ENCODE measurements around the gene PIK3R2.
"Not testable (repeated sequence)": the region's sequence is repeated elsewhere in the genome, so short reads cannot be mapped to it uniquely, and the experiment has no call there.

PIK3R2 gene

GRCh38 chr19:18205200-18205892, 52.4 kb downstream of the PIK3R2 start:
- Histone ChIP-seq H3K14ac (ENCODE audit: low read length) (peak overlapping the region; percentile 82), H3K27ac (ENCODE audit: low read depth, low read length) (peak overlapping the region; percentile 89), H3K4me2 (ENCODE audit: low read length) (peak overlapping the region; percentile 97), H3K4ac (ENCODE audit: low read depth, low read length) (peak overlapping the region; percentile 73), H3K4me3 (ENCODE audit: low read depth, low read length) (peak overlapping the region; percentile 70), H3K79me1 (ENCODE audit: low read length) (peaks cover 8% of the 10 kb centered on the region), H3K23ac (ENCODE audit: low read length) (no peak overlapping the region), H2BK120ac (ENCODE audit: insufficient read depth, low read length, poor library complexity) (peak overlapping the region; percentile 81), H3K4me1 (ENCODE audit: control insufficient read depth in 1 of 2, insufficient read depth in 2 of 2, low read length in 2 of 2) (peaks cover 9 to 12% of the 10 kb centered on the region in 2 experiments), H3K9me3 (ENCODE audit: insufficient read depth, low read depth, low read length) (peaks cover 7% of the 10 kb centered on the region), H3K27me3 (ENCODE audit: insufficient read depth, low read length) (no peaks in the 10 kb centered on the region), H2AK5ac (ENCODE audit: low read length) (no peak overlapping the region), H2AFZ (ENCODE audit: insufficient read depth, low read length, poor library complexity) (peak overlapping the region; percentile 78), H2BK5ac (ENCODE audit: low read depth, low read length, poor library complexity) (peak overlapping the region; percentile 91), H3K9ac (ENCODE audit: low read length) (peak overlapping the region; percentile 84), H2BK12ac (ENCODE audit: low read length) (no peak overlapping the region), H3K18ac (ENCODE audit: low read length) (peak overlapping the region; percentile 95), H4K12ac (ENCODE audit: low read depth, low read length) (peak overlapping the region; percentile 92), H4K91ac (ENCODE audit: low read depth, low read length) (peak overlapping the region; percentile 75), H4K8ac (ENCODE audit: low read depth, low read length) (peak overlapping the region; percentile 91), H3K36me3 (ENCODE audit: control insufficient read depth in 1 of 2, insufficient read depth in 2 of 2, low read length in 2 of 2) (no peaks in the 10 kb centered on the region), H3K79me2 (ENCODE audit: control insufficient read depth, insufficient read depth, low read length, poor library complexity) (peaks cover 3% of the 10 kb centered on the region)
- WGBS (ENCODE audit: extremely low coverage, insufficient coverage, insufficient read length): no CpG with 5 or more reads among the region's 36 CpGs
- peak; percentile 37 to 65 for DNase-seq

- Histone ChIP-seq H3K14ac (ENCODE audit: low read length) (no peak overlapping the region), H3K36me3 (ENCODE audit: control insufficient read depth in 1 of 2, insufficient read depth in 2 of 2, low read length in 2 of 2) (no peaks in the 10 kb centered on the region), H3K79me1 (ENCODE audit: low read length) (peaks cover 8% of the 10 kb centered on the region), H3K79me2 (ENCODE audit: control insufficient read depth, insufficient read depth, low read length, poor library complexity) (peaks cover 3% of the 10 kb centered on the region), H3K4me1 (ENCODE audit: control insufficient read depth in 1 of 2, insufficient read depth in 2 of 2, low read length in 2 of 2) (peaks cover 9 to 12% of the 10 kb centered on the region in 2 experiments), H3K27ac (ENCODE audit: low read depth, low read length) (no peak overlapping the region), H3K4me3 (ENCODE audit: low read depth, low read length) (no peak overlapping the region), H3K4ac (ENCODE audit: low read depth, low read length) (no peak overlapping the region), H3K23ac (ENCODE audit: low read length) (no peak overlapping the region), H3K4me2 (ENCODE audit: low read length) (peak overlapping the region; percentile 97), H3K9me3 (ENCODE audit: insufficient read depth, low read depth, low read length) (peaks cover 7% of the 10 kb centered on the region), H4K91ac (ENCODE audit: low read depth, low read length) (peak overlapping the region; percentile 0), H4K8ac (ENCODE audit: low read depth, low read length) (peak overlapping the region; percentile 1), H2BK120ac (ENCODE audit: insufficient read depth, low read length, poor library complexity) (no peak overlapping the region), H2BK5ac (ENCODE audit: low read depth, low read length, poor library complexity) (no peak overlapping the region), H3K18ac (ENCODE audit: low read length) (no peak overlapping the region), H2AK5ac (ENCODE audit: low read length) (no peak overlapping the region), H3K9ac (ENCODE audit: low read length) (no peak overlapping the region), H3K27me3 (ENCODE audit: insufficient read depth, low read length) (no peaks in the 10 kb centered on the region), H4K12ac (ENCODE audit: low read depth, low read length) (no peak overlapping the region), H2AFZ (ENCODE audit: insufficient read depth, low read length, poor library complexity) (no peak overlapping the region), H2BK12ac (ENCODE audit: low read length) (no peak overlapping the region)
- no CpG with 5 or more reads among the region's 12 CpGs for WGBS (ENCODE audit: extremely low coverage, insufficient coverage, insufficient read length)
- DNase-seq: no peak
Observed at GRCh38 chr19:18206018-18206417, 53.1 kb downstream of the PIK3R2 start.

- Histone ChIP-seq H3K18ac (ENCODE audit: low read length) (no peak overlapping the region), H3K9me3 (ENCODE audit: insufficient read depth, low read depth, low read length) (peaks cover under 1% of the 10 kb centered on the region), H3K27ac (ENCODE audit: low read depth, low read length) (no peak overlapping the region), H4K12ac (ENCODE audit: low read depth, low read length) (no peak overlapping the region), H2AFZ (ENCODE audit: insufficient read depth, low read length, poor library complexity) (no peak overlapping the region), H3K79me1 (ENCODE audit: low read length) (peaks cover 8% of the 10 kb centered on the region), H3K4me2 (ENCODE audit: low read length) (no peak overlapping the region), H3K9ac (ENCODE audit: low read length) (no peak overlapping the region), H2BK12ac (ENCODE audit: low read length) (no peak overlapping the region), H3K23ac (ENCODE audit: low read length) (no peak overlapping the region), H3K4ac (ENCODE audit: low read depth, low read length) (no peak overlapping the region), H2BK5ac (ENCODE audit: low read depth, low read length, poor library complexity) (no peak overlapping the region), H3K4me3 (ENCODE audit: low read depth, low read length) (no peak overlapping the region), H3K27me3 (ENCODE audit: insufficient read depth, low read length) (no peaks in the 10 kb centered on the region), H2BK120ac (ENCODE audit: insufficient read depth, low read length, poor library complexity) (no peak overlapping the region), H3K14ac (ENCODE audit: low read length) (no peak overlapping the region), H4K91ac (ENCODE audit: low read depth, low read length) (no peak overlapping the region), H3K4me1 (ENCODE audit: control insufficient read depth in 1 of 2, insufficient read depth in 2 of 2, low read length in 2 of 2) (peaks cover 5 to 7% of the 10 kb centered on the region in 2 experiments), H3K79me2 (ENCODE audit: control insufficient read depth, insufficient read depth, low read length, poor library complexity) (peaks cover 3% of the 10 kb centered on the region), H3K36me3 (ENCODE audit: control insufficient read depth in 1 of 2, insufficient read depth in 2 of 2, low read length in 2 of 2) (no peaks in the 10 kb centered on the region), H2AK5ac (ENCODE audit: low read length) (no peak overlapping the region), H4K8ac (ENCODE audit: low read depth, low read length) (no peak overlapping the region)
- no CpG with 5 or more reads among the region's 32 CpGs for WGBS (ENCODE audit: extremely low coverage, insufficient coverage, insufficient read length)
- peak in 1 of 2 donors; percentile 45 for DNase-seq
Observed at GRCh38 chr19:18208098-18208951, 55.4 kb downstream of the PIK3R2 start.

- H2BK12ac ChIP-seq (ENCODE audit: low read length); H3K79me1 ChIP-seq (ENCODE audit: low read length); H3K14ac ChIP-seq (ENCODE audit: low read length); H2BK120ac ChIP-seq (ENCODE audit: insufficient read depth, low read length, poor library complexity); H2AFZ ChIP-seq (ENCODE audit: insufficient read depth, low read length, poor library complexity); H3K27ac ChIP-seq (ENCODE audit: low read depth, low read length); H3K4me3 ChIP-seq (ENCODE audit: low read depth, low read length); H3K27me3 ChIP-seq (ENCODE audit: insufficient read depth, low read length); H4K91ac ChIP-seq (ENCODE audit: low read depth, low read length); H3K79me2 ChIP-seq (ENCODE audit: control insufficient read depth, insufficient read depth, low read length, poor library complexity); H3K9me3 ChIP-seq (ENCODE audit: insufficient read depth, low read depth, low read length); H2BK5ac ChIP-seq (ENCODE audit: low read depth, low read length, poor library complexity); H3K23ac ChIP-seq (ENCODE audit: low read length); DNase-seq; H3K36me3 ChIP-seq (ENCODE audit: control insufficient read depth in 1 of 2, insufficient read depth in 2 of 2, low read length in 2 of 2); H3K9ac ChIP-seq (ENCODE audit: low read length); H4K8ac ChIP-seq (ENCODE audit: low read depth, low read length); H3K4me2 ChIP-seq (ENCODE audit: low read length); H3K18ac ChIP-seq (ENCODE audit: low read length); H3K4me1 ChIP-seq (ENCODE audit: control insufficient read depth in 1 of 2, insufficient read depth in 2 of 2, low read length in 2 of 2); H2AK5ac ChIP-seq (ENCODE audit: low read length); H3K4ac ChIP-seq (ENCODE audit: low read depth, low read length); H4K12ac ChIP-seq (ENCODE audit: low read depth, low read length): not testable (repeated sequence)
- WGBS (ENCODE audit: extremely low coverage, insufficient coverage, insufficient read length): no CpG with 5 or more reads among the region's 5 CpGs
Observed at GRCh38 chr19:18209912-18210311, 56.9 kb downstream of the PIK3R2 start.

All from trophoblast cell (in vitro differentiated cells and primary cell).